Endodermal cell (in vitro differentiated cells): ENCODE measurements around the gene SHMT1. TPM values are rescaled to one million over a fixed set of nuclear protein-coding genes. Genes with fewer than 3 reads are reported as not detected.
"Not testable (repeated sequence)": the region's sequence is repeated elsewhere in the genome, so short reads cannot be mapped to it uniquely, and the experiment has no call there.

ENCODE experiments used
- DNase-seq: peaks from one replicate; pipeline ENCODE4 v3.0.0-alpha.2; 2017
- H3K27ac ChIP-seq: 2 replicates; pipeline ENCODE4 v1.5.1; 2013; ENCODE audit warnings: mild to moderate bottlenecking, low read depth, low read length, moderate library complexity
- H3K27me3 ChIP-seq: 2 replicates; pipeline ENCODE4 v1.6.1; 2013; ENCODE audit warnings: mild to moderate bottlenecking, low read length, moderate library complexity; ENCODE audit not compliant: insufficient read depth, control insufficient read depth, poor library complexity, severe bottlenecking
- H3K36me3 ChIP-seq: 2 replicates; pipeline ENCODE4 v1.7.0; 2013; ENCODE audit warnings: mild to moderate bottlenecking, low read length, moderate library complexity; ENCODE audit not compliant: control insufficient read depth, insufficient read depth
- H3K4me1 ChIP-seq: one replicate; pipeline ENCODE4 v1.7.0; 2013; ENCODE audit warnings: low read length; ENCODE audit not compliant: control insufficient read depth, insufficient read depth
- H3K4me3 ChIP-seq: 2 replicates; pipeline ENCODE4 v1.5.1; 2013; ENCODE audit warnings: mild to moderate bottlenecking, low read length, moderate library complexity
- H3K9ac ChIP-seq: 2 replicates; pipeline ENCODE4 v1.6.1; 2013; ENCODE audit warnings: mild to moderate bottlenecking, low read length, moderate library complexity; ENCODE audit not compliant: poor library complexity, severe bottlenecking; ENCODE audit errors: extremely low read depth
- H3K9me3 ChIP-seq: 2 replicates; pipeline ENCODE4 v1.6.1; 2013; ENCODE audit warnings: mild to moderate bottlenecking, low read length, moderate library complexity; ENCODE audit not compliant: control insufficient read depth
- H3K27ac Mint-ChIP-seq: 2 replicates; pipeline ENCODE4 v1.8.0; 2020; ENCODE audit warnings: mixed read lengths
- H3K27me3 Mint-ChIP-seq: 2 replicates; pipeline ENCODE4 v1.8.0; 2021; ENCODE audit warnings: mild to moderate bottlenecking, mixed read lengths; ENCODE audit not compliant: insufficient read depth
- H3K36me3 Mint-ChIP-seq: 2 replicates; pipeline ENCODE4 v1.8.0; 2020; ENCODE audit warnings: low read depth, mixed read lengths
- H3K4me1 Mint-ChIP-seq: 2 replicates; pipeline ENCODE4 v1.8.0; 2020; ENCODE audit warnings: mixed read lengths
- H3K4me3 Mint-ChIP-seq: 2 replicates; pipeline ENCODE4 v1.8.0; 2020; ENCODE audit warnings: mild to moderate bottlenecking, moderate library complexity, mixed read lengths
- H3K9me3 Mint-ChIP-seq: 2 replicates; pipeline ENCODE4 v1.8.0; 2020; ENCODE audit warnings: mild to moderate bottlenecking, mixed read lengths
- WGBS, 2 experiments: methylation state at CpG; one replicate each; pipeline versions ENCODE4 v1.1.5 to v1.1.7; 2013; ENCODE audit warnings: missing lambda C conversion rate in 2 of 2, mixed read lengths in 1 of 2; ENCODE audit not compliant: insufficient coverage in 1 of 2, insufficient read length in 1 of 2; 5-methylcytosine and 5-hydroxymethylcytosine counted together
- total RNA-seq, 2 donors: library from RNA; stranded (reverse); fragmentation: NEBNext Ultra II Directional in 1 of 2; extraction: Animal tissue kit (Norgen Biotek cat#: 25700) in 1 of 2; gene quantifications; 2 replicates in 1 of 2; 3 replicates in 1 of 2; pipeline ENCODE4 v1.2.1, GENCODE V29; 2021
- TF ChIP-seq, protein P1 (sequence below): fragments of 200-600 bp; sonication (generic); conservative IDR thresholded peaks from 2 replicates; pipeline ENCODE4 v1.5.0; 2021; ENCODE audit warnings: antibody characterized with exemption, mild to moderate bottlenecking

Gene SHMT1
- total RNA-seq, 2 donors from 2014 or later: 38.5 to 40.9 TPM

DNA sequence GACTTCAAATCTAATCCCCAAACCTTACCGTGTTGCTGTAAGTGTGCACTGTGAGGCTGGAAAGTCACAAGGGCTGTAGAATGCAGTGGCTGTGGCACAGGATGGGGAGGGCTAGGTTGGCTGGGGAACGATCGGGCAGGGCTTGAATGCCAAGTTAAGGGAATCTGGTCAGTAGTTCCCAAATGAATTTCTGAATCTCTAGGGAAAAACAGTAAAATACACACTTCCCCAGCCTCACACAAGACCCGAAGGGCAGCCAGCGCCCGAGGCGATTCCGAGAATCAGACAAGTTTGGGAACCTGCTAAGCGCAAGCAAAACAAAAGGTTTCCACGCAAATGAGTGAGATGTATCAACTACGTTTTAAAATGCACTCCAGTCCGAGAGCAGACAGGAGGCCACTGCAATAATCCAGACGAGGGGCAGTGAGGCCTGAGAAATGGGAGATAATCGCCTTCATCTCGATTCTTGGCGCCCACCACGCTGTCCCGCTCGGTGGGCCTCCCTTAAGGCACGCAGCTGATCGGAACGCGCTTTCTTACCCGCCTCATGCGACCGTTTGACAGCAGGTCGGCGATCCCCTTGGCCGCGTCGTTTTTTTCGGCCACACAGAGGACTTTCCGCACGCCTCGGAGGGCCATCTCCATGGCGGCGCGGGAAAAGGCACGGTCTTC lies 49.2 kb downstream of the SHMT1 start:
- Histone ChIP-seq H3K27me3 (no peaks in the 10 kb centered on the region), H3K4me1 (peaks cover 17% of the 10 kb centered on the region), H3K4me3 (peak overlapping the region; percentile 96), H3K9ac (peak overlapping the region; percentile 97), H3K9me3 (no peaks in the 10 kb centered on the region), H3K36me3 (peaks cover 51% of the 10 kb centered on the region), H3K27ac (peak overlapping the region; percentile 89)
- Mint-ChIP-seq H3K27me3 (no peaks in the 10 kb centered on the region), H3K27ac (peak overlapping the region; percentile 98), H3K36me3 (peaks cover 46% of the 10 kb centered on the region), H3K4me1 (peaks cover 43% of the 10 kb centered on the region), H3K4me3 (peak overlapping the region; percentile 88), H3K9me3 (no peaks in the 10 kb centered on the region)
- TF ChIP-seq, protein P1, sequence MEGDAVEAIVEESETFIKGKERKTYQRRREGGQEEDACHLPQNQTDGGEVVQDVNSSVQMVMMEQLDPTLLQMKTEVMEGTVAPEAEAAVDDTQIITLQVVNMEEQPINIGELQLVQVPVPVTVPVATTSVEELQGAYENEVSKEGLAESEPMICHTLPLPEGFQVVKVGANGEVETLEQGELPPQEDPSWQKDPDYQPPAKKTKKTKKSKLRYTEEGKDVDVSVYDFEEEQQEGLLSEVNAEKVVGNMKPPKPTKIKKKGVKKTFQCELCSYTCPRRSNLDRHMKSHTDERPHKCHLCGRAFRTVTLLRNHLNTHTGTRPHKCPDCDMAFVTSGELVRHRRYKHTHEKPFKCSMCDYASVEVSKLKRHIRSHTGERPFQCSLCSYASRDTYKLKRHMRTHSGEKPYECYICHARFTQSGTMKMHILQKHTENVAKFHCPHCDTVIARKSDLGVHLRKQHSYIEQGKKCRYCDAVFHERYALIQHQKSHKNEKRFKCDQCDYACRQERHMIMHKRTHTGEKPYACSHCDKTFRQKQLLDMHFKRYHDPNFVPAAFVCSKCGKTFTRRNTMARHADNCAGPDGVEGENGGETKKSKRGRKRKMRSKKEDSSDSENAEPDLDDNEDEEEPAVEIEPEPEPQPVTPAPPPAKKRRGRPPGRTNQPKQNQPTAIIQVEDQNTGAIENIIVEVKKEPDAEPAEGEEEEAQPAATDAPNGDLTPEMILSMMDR: no peak
- DNase-seq: no peak
- WGBS, 2 experiments: 1% methylated on average over 36 to 39 of the region's 39 CpGs

DNA sequence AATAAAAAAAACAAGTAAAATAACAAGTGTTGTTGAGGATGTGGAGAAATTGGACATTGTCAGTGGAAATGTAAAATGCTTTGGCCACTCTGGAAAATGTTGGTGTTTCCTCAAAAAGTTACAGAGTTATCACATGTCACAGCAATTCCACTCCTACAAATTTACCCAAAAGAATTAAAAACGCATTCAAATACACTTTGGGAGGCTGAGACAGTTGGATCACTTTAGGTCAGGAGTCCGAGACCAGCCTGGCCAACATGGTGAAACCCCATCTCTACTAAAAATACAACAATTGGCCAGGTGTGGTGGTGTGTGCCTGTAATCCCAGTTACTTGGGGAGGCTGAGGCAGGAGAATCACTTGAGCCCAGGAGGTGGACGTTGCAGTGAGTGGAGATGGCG lies 54.1 kb downstream of the SHMT1 start:
- DNase-seq: no peak
- TF ChIP-seq, protein P1: no peak
- no peak overlapping the region for H3K27ac ChIP-seq
- no peaks in the 10 kb centered on the region for H3K27me3 Mint-ChIP-seq
- H3K4me1 ChIP-seq: no peaks in the 10 kb centered on the region
- no peak overlapping the region for H3K4me3 ChIP-seq
- 90 to 98% methylated on average over 2 to 4 of the region's 4 CpGs for WGBS, 2 experiments
- no peaks in the 10 kb centered on the region for H3K9me3 ChIP-seq
- peaks cover 12% of the 10 kb centered on the region for H3K4me1 Mint-ChIP-seq
- H3K4me3 Mint-ChIP-seq: no peak overlapping the region
- H3K27me3 ChIP-seq: no peaks in the 10 kb centered on the region
- H3K36me3 ChIP-seq: peaks cover 67% of the 10 kb centered on the region
- no peak overlapping the region for H3K27ac Mint-ChIP-seq
- no peaks in the 10 kb centered on the region for H3K9me3 Mint-ChIP-seq
- H3K36me3 Mint-ChIP-seq: peaks cover 54% of the 10 kb centered on the region
- H3K9ac ChIP-seq: no peak overlapping the region

DNA sequence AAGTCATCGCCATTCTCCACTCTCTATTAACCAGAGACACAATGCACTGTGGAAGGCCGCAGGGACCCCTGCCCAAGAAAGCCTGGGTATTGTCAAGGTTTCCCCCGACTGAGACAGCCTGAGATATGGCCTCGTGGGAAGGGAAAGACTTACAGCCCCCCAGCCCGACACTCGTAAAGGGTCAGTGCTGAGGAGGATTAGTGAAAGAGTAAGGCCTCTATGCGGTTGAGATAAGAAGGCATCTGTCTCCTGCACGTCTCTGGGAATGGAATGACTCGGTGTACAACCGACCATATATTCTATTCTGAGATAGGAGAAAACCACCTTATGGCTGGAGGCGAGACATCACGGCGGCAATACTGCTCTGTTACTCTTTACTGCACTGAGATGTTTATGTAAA lies 60.1 kb downstream of the SHMT1 start:
- H3K9me3 ChIP-seq, H3K4me1 ChIP-seq, H3K4me3 Mint-ChIP-seq, H3K27me3 Mint-ChIP-seq, H3K27ac Mint-ChIP-seq, H3K27ac ChIP-seq, DNase-seq, H3K9ac ChIP-seq, H3K27me3 ChIP-seq, H3K4me1 Mint-ChIP-seq, H3K9me3 Mint-ChIP-seq, H3K4me3 ChIP-seq: not testable (repeated sequence)
- peaks cover 73% of the 10 kb centered on the region for H3K36me3 ChIP-seq
- H3K36me3 Mint-ChIP-seq: peaks cover 69% of the 10 kb centered on the region
- WGBS, 2 experiments: 93 to 96% methylated on average over 5 to 13 of the region's 13 CpGs
